ENCODE results near the gene CDAN1. TPM values are rescaled to one million over a fixed set of nuclear protein-coding genes. Genes with fewer than 3 reads are reported as not detected.

CDAN1 gene
- total and polyA plus RNA-seq, 2 donors (not counting 3 experiments of a cell fraction or from before 2014, with no cell fraction given): 7.2 to 23.4 TPM

DNA sequence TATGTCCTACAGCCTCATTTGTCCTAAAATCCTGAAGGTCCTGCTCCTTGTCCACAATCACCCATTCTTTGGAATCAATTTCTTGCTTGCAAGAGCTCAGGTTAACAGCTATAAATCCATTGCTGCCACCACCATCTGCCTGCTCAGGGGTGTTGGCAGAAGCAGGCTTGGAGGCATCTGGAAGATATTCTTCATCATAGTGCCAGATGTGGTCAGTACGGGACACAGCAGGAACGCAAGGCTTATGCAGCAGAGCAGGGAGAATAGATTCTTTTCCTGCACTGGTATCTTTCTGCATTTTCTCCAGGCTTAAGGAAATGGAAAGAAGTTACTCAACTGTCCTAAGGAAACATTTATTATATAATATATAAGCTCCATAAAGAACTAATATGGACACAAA is 38.5 kb upstream of the CDAN1 start:
- Histone ChIP-seq H3K27ac (ENCODE audit: insufficient read depth, low read depth, low read length) (no peak overlapping the region), H3K4me3 (replicated peaks in 1 of 3; ENCODE audit: insufficient read depth in 1 of 3, low read depth in 1 of 3, low read length in 3 of 3) (no peak overlapping the region), H3K27me3 (ENCODE audit: control insufficient read depth in 2 of 2, insufficient read depth in 2 of 2, low read length in 2 of 2) (no peaks in the 10 kb centered on the region), H3K4me1 (ENCODE audit: control insufficient read depth, extremely low read depth, insufficient read depth, low read length) (no peaks in the 10 kb centered on the region), H3K79me2 (ENCODE audit: control insufficient read depth, insufficient read depth, low read length) (no peaks in the 10 kb centered on the region), H3K4me2 (ENCODE audit: insufficient read depth, low read length) (no peak overlapping the region), H2AFZ (ENCODE audit: low read depth, low read length) (no peak overlapping the region), H3K9ac (replicated peaks; ENCODE audit: extremely low read depth, insufficient read depth, low read length) (no peak overlapping the region), H3K9me1 (replicated peaks; ENCODE audit: control insufficient read depth, extremely low read depth, insufficient read depth, low read length) (no peaks in the 10 kb centered on the region), H3K9me3 (replicated peaks; ENCODE audit: control insufficient read depth, insufficient read depth, low read length) (no peaks in the 10 kb centered on the region), H3K36me3 (ENCODE audit: control insufficient read depth in 2 of 2, extremely low read depth in 1 of 2, insufficient read depth in 2 of 2, low read length in 2 of 2) (peaks cover 0 to 4% of the 10 kb centered on the region in 2 experiments), H4K20me1 (replicated peaks; ENCODE audit: control insufficient read depth, extremely low read depth, insufficient read depth, low read length) (no peaks in the 10 kb centered on the region)
- ChIA-PET CTCF (interaction anchor here (0.5 to 1.6 kb wide), 3 partner anchors 10 to 151 kb away, joined by 4 to 6 read pairs (median 4); no protein-coding TSS in a partner anchor), POLR2A (no interaction called here)
- DNase-seq (ENCODE audit: low read depth, low spot score) (no peak), FAIRE-seq (no peak)
- TF ChIP-seq POLR2A (IDR thresholded peaks at IDR 0.05; ENCODE audit: low read depth, low read length) (no peak), EZH2 (IDR thresholded peaks at IDR 0.05; ENCODE audit: borderline replicate concordance, low read depth, low read length, severe bottlenecking) (no peak), GATA2 (IDR thresholded peaks at IDR 0.05; ENCODE audit: insufficient read depth, insufficient read length, low read depth, low read length) (no peak), JUN (IDR thresholded peaks at IDR 0.05; ENCODE audit: borderline replicate concordance, insufficient read depth, insufficient read length, low read depth) (no peak), MYC (IDR thresholded peaks at IDR 0.05; ENCODE audit: low read depth, low read length) (no peak), POLR2AphosphoS5 (IDR thresholded peaks at IDR 0.05; ENCODE audit: insufficient read depth, low read depth, low read length) (no peak), FOS (IDR thresholded peaks at IDR 0.05; ENCODE audit: borderline replicate concordance, insufficient read depth, low read length) (no peak)
- TF ChIP-seq, protein P1, sequence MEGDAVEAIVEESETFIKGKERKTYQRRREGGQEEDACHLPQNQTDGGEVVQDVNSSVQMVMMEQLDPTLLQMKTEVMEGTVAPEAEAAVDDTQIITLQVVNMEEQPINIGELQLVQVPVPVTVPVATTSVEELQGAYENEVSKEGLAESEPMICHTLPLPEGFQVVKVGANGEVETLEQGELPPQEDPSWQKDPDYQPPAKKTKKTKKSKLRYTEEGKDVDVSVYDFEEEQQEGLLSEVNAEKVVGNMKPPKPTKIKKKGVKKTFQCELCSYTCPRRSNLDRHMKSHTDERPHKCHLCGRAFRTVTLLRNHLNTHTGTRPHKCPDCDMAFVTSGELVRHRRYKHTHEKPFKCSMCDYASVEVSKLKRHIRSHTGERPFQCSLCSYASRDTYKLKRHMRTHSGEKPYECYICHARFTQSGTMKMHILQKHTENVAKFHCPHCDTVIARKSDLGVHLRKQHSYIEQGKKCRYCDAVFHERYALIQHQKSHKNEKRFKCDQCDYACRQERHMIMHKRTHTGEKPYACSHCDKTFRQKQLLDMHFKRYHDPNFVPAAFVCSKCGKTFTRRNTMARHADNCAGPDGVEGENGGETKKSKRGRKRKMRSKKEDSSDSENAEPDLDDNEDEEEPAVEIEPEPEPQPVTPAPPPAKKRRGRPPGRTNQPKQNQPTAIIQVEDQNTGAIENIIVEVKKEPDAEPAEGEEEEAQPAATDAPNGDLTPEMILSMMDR (IDR thresholded peaks at IDR 0.05; ENCODE audit: extremely low read depth in 1 of 2, insufficient read depth in 1 of 2, low read depth in 1 of 2, low read length in 2 of 2): no peak
- TF ChIP-seq, protein P2, sequence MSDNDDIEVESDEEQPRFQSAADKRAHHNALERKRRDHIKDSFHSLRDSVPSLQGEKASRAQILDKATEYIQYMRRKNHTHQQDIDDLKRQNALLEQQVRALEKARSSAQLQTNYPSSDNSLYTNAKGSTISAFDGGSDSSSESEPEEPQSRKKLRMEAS (IDR thresholded peaks at IDR 0.05; ENCODE audit: insufficient read depth, insufficient read length): no peak
- intact Hi-C loops (cut with micrococcal nuclease) (no loop called here), dilution Hi-C loops (cut with MboI; ENCODE audit: extremely low pct_ligation_motif_present, low sequenced_read_pairs) (no loop called here)
- BruUV-seq (replicated peaks): no TSS peak
